GM19397 (cell line): ENCODE results near the gene P4HA3.

Experiments used
- ATAC-seq: cut with Tn5 transposase; IDR thresholded peaks from one replicate; pipeline ENCODE4 v1.9.1; 2021; ENCODE audit warnings: mild to moderate bottlenecking, moderate library complexity; ENCODE audit not compliant: unreplicated experiment

The P4HA3 gene

GRCh38 chr11:74318241-74318932 is 6.9 kb upstream of the P4HA3 start:
- ATAC-seq, result no peak

- ATAC-seq, result no peak
Observed at GRCh38 chr11:74316772-74317505, 5.5 kb upstream of the P4HA3 start.

GRCh38 chr11:74312326-74312725 is 886 bp upstream of the P4HA3 start:
- ATAC-seq, result no peak

- ATAC-seq, result no peak
Observed at GRCh38 chr11:74310857-74311256, 583 bp downstream of the P4HA3 start.

- ATAC-seq, result no peak
Observed at GRCh38 chr11:74307434-74307833, 4.0 kb downstream of the P4HA3 start.

GRCh38 chr11:74306435-74307175 is 4.8 kb downstream of the P4HA3 start:
- no peak for ATAC-seq

- no peak for ATAC-seq
Observed at GRCh38 chr11:74299015-74299414, 12.4 kb downstream of the P4HA3 start.

GRCh38 chr11:74297484-74297883 is 14.0 kb downstream of the P4HA3 start:
- no peak for ATAC-seq

GRCh38 chr11:74288911-74289310 is 22.5 kb downstream of the P4HA3 start:
- no peak for ATAC-seq

GRCh38 chr11:74288161-74288560 is 23.3 kb downstream of the P4HA3 start:
- ATAC-seq, result no peak

GRCh38 chr11:74284466-74284865 is 27.0 kb downstream of the P4HA3 start:
- ATAC-seq, result no peak

GRCh38 chr11:74283580-74284180 is 27.8 kb downstream of the P4HA3 start:
- ATAC-seq, result no peak

GRCh38 chr11:74282914-74283371 is 28.5 kb downstream of the P4HA3 start:
- ATAC-seq, result no peak

GRCh38 chr11:74282421-74282820 is 29.0 kb downstream of the P4HA3 start:
- no peak for ATAC-seq

GRCh38 chr11:74280494-74280893 is 30.9 kb downstream of the P4HA3 start:
- no peak for ATAC-seq

- ATAC-seq, result no peak
Observed at GRCh38 chr11:74279256-74279655, 32.2 kb downstream of the P4HA3 start.

GRCh38 chr11:74278721-74279161 is 32.7 kb downstream of the P4HA3 start:
- ATAC-seq, result no peak

GRCh38 chr11:74278103-74278502 is 33.3 kb downstream of the P4HA3 start:
- ATAC-seq, result no peak

- ATAC-seq, result no peak
Observed at GRCh38 chr11:74276581-74276980, 34.9 kb downstream of the P4HA3 start.

GRCh38 chr11:74272276-74272675 is 39.2 kb downstream of the P4HA3 start:
- no peak for ATAC-seq

GRCh38 chr11:74269161-74269811 is 42.2 kb downstream of the P4HA3 start:
- no peak for ATAC-seq
